Superior temporal gyrus (tissue), 1 donor: ENCODE data around the gene ATE1.
A peak's percentile ranks its signal among the peaks of the same experiment; 100 is the strongest.
"Not testable (repeated sequence)": the region's sequence is repeated elsewhere in the genome, so short reads cannot be mapped to it uniquely, and the experiment has no call there.

Experiments used
- DNase-seq: peaks from one replicate; pipeline ENCODE4 v3.0.0-alpha.2; 2016; ENCODE audit errors: extremely low spot score

The ATE1 gene

GRCh38 chr10:121927841-121928527 is at the start of gene ATE1:
ATE1 (minus strand) TSS chr10:121928031; CDS start chr10:121927949, 82 bp downstream.
- peak; percentile 90 for DNase-seq

GRCh38 chr10:121976607-121977006 is 48.8 kb upstream of the ATE1 start:
- no peak for DNase-seq

GRCh38 chr10:121975295-121976086 is 47.7 kb upstream of the ATE1 start:
- DNase-seq = no peak

- DNase-seq = peak; percentile 73
Observed at GRCh38 chr10:121974535-121975294, 46.9 kb upstream of the ATE1 start, which contains the start of gene NSMCE4A. NSMCE4A (minus strand) TSS chr10:121975217; CDS start chr10:121975165, 52 bp downstream.

- DNase-seq = no peak
Observed at GRCh38 chr10:121974019-121974534, 46.2 kb upstream of the ATE1 start.

- not testable (repeated sequence) for DNase-seq
Observed at GRCh38 chr10:121969086-121969485, 41.3 kb upstream of the ATE1 start.

- DNase-seq = no peak
Observed at GRCh38 chr10:121965996-121966395, 38.2 kb upstream of the ATE1 start.

- no peak for DNase-seq
Observed at GRCh38 chr10:121961456-121961855, 33.6 kb upstream of the ATE1 start.

GRCh38 chr10:121959671-121960070 is 31.8 kb upstream of the ATE1 start:
- no peak for DNase-seq

GRCh38 chr10:121956111-121957061 is 28.6 kb upstream of the ATE1 start:
- DNase-seq = no peak

- no peak for DNase-seq
Observed at GRCh38 chr10:121952226-121952625, 24.4 kb upstream of the ATE1 start.

GRCh38 chr10:121949451-121949850 is 21.6 kb upstream of the ATE1 start:
- no peak for DNase-seq

GRCh38 chr10:121949049-121949448 is 21.2 kb upstream of the ATE1 start:
- no peak for DNase-seq

- no peak for DNase-seq
Observed at GRCh38 chr10:121947343-121948330, 19.8 kb upstream of the ATE1 start.

GRCh38 chr10:121942749-121943416 is 15.1 kb upstream of the ATE1 start:
- no peak for DNase-seq

- no peak for DNase-seq
Observed at GRCh38 chr10:121941532-121941931, 13.7 kb upstream of the ATE1 start.

- DNase-seq = no peak
Observed at GRCh38 chr10:121936295-121936694, 8.5 kb upstream of the ATE1 start.

GRCh38 chr10:121935702-121936101 is 7.9 kb upstream of the ATE1 start:
- DNase-seq = no peak
